Measurements from ENCODE around the gene C16orf87. TPM values are rescaled to one million over a fixed set of nuclear protein-coding genes. Genes with fewer than 3 reads are reported as not detected.
"Not testable (repeated sequence)": the region's sequence is repeated elsewhere in the genome, so short reads cannot be mapped to it uniquely, and the experiment has no call there.

Gene C16orf87
- 1 to 10 TPM; 5.7 to 7.6 (median 7.0) TPM for total RNA-seq

- peaks cover 3 to 26% (median 4%) of the 10 kb centered on the region in 3 donors for H3K4me1 ChIP-seq
- 0 to 3% methylated on average over 6 of the region's 94 CpGs for WGBS, 2 donors
- TF ChIP-seq POLR2A (IDR thresholded peaks at IDR 0.05) (peak in 3 of 4 donors; percentile 18 to 77 (median 44)), CTCF (IDR thresholded peaks at IDR 0.05) (no peak)
- no peaks in the 10 kb centered on the region for H3K9me3 ChIP-seq
- H3K27ac ChIP-seq, result peak within 1 kb of the TSS; percentile 87 to 94 (median 92)
- peak; percentile 79 for DNase-seq
- peak within 1 kb of the TSS; percentile 67 to 96 (median 86) for H3K4me3 ChIP-seq
- H3K36me3 ChIP-seq, result no peaks in the 10 kb centered on the region
- intact Hi-C loops (cut with DNase I), result loop anchor here (5.0 kb wide), 1 partner anchor 144 kb away; the partner anchor contains the start of genes ORC6 and VPS35
- H3K27me3 ChIP-seq, result no peaks in the 10 kb centered on the region
Measured at GRCh38 chr16:46830902-46831647, at the start of gene C16orf87. TSS of gene C16orf87 (minus strand) at chr16:46831180. CDS start at chr16:46831149, 31 bp downstream.

GRCh38 chr16:46875243-46875642 lies 44.3 kb upstream of the C16orf87 start:
- Histone ChIP-seq H3K9me3 (no peaks in the 10 kb centered on the region), H3K4me1 (peaks cover 0 to 41% (median 0%) of the 10 kb centered on the region in 3 donors), H3K27me3 (no peaks in the 10 kb centered on the region), H3K36me3 (no peaks in the 10 kb centered on the region), H3K27ac (peak overlapping the region in 1 of 4 donors; percentile 89), H3K4me3 (no peak overlapping the region)
- 97 to 98% methylated on average over 4 to 8 of the region's 8 CpGs for WGBS, 2 donors
- intact Hi-C loops (cut with DNase I), result no loop called here
- TF ChIP-seq CTCF (IDR thresholded peaks at IDR 0.05) (no peak), POLR2A (IDR thresholded peaks at IDR 0.05) (no peak)
- no peak for DNase-seq

- H3K4me3 ChIP-seq, result no peak overlapping the region
- H3K9me3 ChIP-seq, result no peaks in the 10 kb centered on the region
- H3K36me3 ChIP-seq, result no peaks in the 10 kb centered on the region
- H3K27ac ChIP-seq, result no peak overlapping the region
- peaks cover 0 to 30% (median 0%) of the 10 kb centered on the region in 3 donors for H3K4me1 ChIP-seq
- no peak for DNase-seq
- intact Hi-C loops (cut with DNase I), result no loop called here
- TF ChIP-seq POLR2A (IDR thresholded peaks at IDR 0.05) (no peak), CTCF (IDR thresholded peaks at IDR 0.05) (no peak)
- WGBS, 2 donors, result 76 to 91% methylated on average over 3 of the region's 3 CpGs
- H3K27me3 ChIP-seq, result no peaks in the 10 kb centered on the region
Measured at GRCh38 chr16:46873201-46873600, 42.2 kb upstream of the C16orf87 start.

- no peak for DNase-seq
- H3K4me3 ChIP-seq, result no peak overlapping the region
- no peak overlapping the region for H3K27ac ChIP-seq
- no peaks in the 10 kb centered on the region for H3K9me3 ChIP-seq
- H3K36me3 ChIP-seq, result no peaks in the 10 kb centered on the region
- 70 to 79% methylated on average over 4 to 6 of the region's 8 CpGs for WGBS, 2 donors
- peaks cover 0 to 15% (median 0%) of the 10 kb centered on the region in 3 donors for H3K4me1 ChIP-seq
- TF ChIP-seq CTCF (IDR thresholded peaks at IDR 0.05) (no peak), POLR2A (IDR thresholded peaks at IDR 0.05) (no peak)
- no peaks in the 10 kb centered on the region for H3K27me3 ChIP-seq
- intact Hi-C loops (cut with DNase I), result no loop called here
Measured at GRCh38 chr16:46871597-46871996, 40.6 kb upstream of the C16orf87 start.

GRCh38 chr16:46868891-46869290 lies 37.9 kb upstream of the C16orf87 start:
- H3K4me1 ChIP-seq, result peaks cover 0 to 13% (median 0%) of the 10 kb centered on the region in 3 donors
- H3K9me3 ChIP-seq; DNase-seq; H3K27ac ChIP-seq; intact Hi-C loops (cut with DNase I); H3K36me3 ChIP-seq; H3K27me3 ChIP-seq; H3K4me3 ChIP-seq: not testable (repeated sequence)
- 73 to 92% methylated on average over 2 of the region's 2 CpGs for WGBS, 2 donors

GRCh38 chr16:46867486-46867885 lies 36.5 kb upstream of the C16orf87 start:
- H3K27me3 ChIP-seq; H3K9me3 ChIP-seq; DNase-seq; H3K4me3 ChIP-seq; H3K36me3 ChIP-seq; intact Hi-C loops (cut with DNase I); H3K27ac ChIP-seq: not testable (repeated sequence)
- H3K4me1 ChIP-seq, result peaks cover 0 to 19% (median 0%) of the 10 kb centered on the region in 3 donors
- WGBS, 2 donors, result 90% methylated on average over 2 of the region's 2 CpGs
